ENCODE data around the gene EXOG. TPM values are rescaled to one million over a fixed set of nuclear protein-coding genes. Genes with fewer than 3 reads are reported as not detected.

The EXOG gene
- total RNA-seq, 1 experiment from 2014 or later: 12.5 TPM

DNA sequence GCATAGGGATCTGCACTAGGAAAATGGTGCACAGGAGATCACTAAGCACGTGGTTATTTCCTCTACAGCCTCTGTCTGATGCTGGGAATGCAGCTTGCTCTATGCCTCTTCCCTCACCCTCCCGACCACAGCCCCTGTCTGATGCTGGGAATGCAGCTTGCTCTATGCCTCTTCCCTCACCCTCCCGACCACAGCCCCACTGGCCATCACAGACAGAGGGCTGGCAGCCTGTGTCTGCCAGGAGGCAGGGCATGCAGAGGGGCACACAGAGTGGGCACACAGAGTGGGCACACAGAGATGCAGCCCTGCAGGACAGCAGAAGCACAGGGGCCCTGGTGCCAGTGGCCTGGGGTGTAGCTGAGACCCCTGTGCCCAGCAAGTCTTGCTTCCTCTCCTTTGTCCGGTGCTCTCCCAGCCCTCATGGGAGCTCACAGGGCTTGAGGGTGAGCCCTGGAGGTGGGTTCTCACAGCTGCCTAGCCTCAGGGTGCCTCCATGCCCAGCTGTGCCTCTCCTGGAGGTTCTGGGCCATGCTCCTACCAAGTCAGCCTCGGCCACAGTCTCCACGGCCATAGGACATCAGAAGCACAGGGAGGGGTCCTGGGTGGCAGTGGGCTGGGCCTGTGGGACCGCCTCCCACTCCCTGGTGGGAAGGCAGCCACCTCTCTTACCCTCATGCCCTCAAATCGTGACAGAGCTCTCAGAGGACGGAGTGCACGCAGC, 65.8 kb downstream of the EXOG start:
- no peaks in the 10 kb centered on the region; the same call in 1 of the 2 replicates for H3K27me3 ChIP-seq (ENCODE audit: control insufficient read depth, insufficient read depth, low read length)
- intact Hi-C loops (cut with micrococcal nuclease; ENCODE audit: unreplicated experiment) (no loop called here), in situ Hi-C loops (cut with HindIII; ENCODE audit: low pct_unique_long_range_greater_than_20kb, low sequenced_read_pairs) (no loop called here)
- no TSS peak for BruUV-seq (replicated peaks)
- H3K36me3 ChIP-seq (ENCODE audit: control insufficient read depth, insufficient read depth, low read length): no peaks in the 10 kb centered on the region
- ChIA-PET POLR2A (no interaction called here), CTCF (no interaction called here)
- DNase-seq (ENCODE audit: low read depth, low spot score) (no peak), ATAC-seq (no peak)
- H3K9me3 ChIP-seq (ENCODE audit: control insufficient read depth, insufficient read depth, low read depth, low read length): no peaks in the 10 kb centered on the region
- no peak overlapping the region for H3K4me3 ChIP-seq (ENCODE audit: low read depth in 2 of 2, low read length in 2 of 2)
- H3K27ac ChIP-seq (ENCODE audit: low read length): no peak overlapping the region
- H3K4me1 ChIP-seq (ENCODE audit: control insufficient read depth, insufficient read depth, low read length): no peaks in the 10 kb centered on the region
- TF ChIP-seq, protein P1, sequence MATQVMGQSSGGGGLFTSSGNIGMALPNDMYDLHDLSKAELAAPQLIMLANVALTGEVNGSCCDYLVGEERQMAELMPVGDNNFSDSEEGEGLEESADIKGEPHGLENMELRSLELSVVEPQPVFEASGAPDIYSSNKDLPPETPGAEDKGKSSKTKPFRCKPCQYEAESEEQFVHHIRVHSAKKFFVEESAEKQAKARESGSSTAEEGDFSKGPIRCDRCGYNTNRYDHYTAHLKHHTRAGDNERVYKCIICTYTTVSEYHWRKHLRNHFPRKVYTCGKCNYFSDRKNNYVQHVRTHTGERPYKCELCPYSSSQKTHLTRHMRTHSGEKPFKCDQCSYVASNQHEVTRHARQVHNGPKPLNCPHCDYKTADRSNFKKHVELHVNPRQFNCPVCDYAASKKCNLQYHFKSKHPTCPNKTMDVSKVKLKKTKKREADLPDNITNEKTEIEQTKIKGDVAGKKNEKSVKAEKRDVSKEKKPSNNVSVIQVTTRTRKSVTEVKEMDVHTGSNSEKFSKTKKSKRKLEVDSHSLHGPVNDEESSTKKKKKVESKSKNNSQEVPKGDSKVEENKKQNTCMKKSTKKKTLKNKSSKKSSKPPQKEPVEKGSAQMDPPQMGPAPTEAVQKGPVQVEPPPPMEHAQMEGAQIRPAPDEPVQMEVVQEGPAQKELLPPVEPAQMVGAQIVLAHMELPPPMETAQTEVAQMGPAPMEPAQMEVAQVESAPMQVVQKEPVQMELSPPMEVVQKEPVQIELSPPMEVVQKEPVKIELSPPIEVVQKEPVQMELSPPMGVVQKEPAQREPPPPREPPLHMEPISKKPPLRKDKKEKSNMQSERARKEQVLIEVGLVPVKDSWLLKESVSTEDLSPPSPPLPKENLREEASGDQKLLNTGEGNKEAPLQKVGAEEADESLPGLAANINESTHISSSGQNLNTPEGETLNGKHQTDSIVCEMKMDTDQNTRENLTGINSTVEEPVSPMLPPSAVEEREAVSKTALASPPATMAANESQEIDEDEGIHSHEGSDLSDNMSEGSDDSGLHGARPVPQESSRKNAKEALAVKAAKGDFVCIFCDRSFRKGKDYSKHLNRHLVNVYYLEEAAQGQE (IDR thresholded peaks at IDR 0.05; ENCODE audit: insufficient read depth in 1 of 2, low read depth in 2 of 2, low read length in 1 of 2): no peak

DNA sequence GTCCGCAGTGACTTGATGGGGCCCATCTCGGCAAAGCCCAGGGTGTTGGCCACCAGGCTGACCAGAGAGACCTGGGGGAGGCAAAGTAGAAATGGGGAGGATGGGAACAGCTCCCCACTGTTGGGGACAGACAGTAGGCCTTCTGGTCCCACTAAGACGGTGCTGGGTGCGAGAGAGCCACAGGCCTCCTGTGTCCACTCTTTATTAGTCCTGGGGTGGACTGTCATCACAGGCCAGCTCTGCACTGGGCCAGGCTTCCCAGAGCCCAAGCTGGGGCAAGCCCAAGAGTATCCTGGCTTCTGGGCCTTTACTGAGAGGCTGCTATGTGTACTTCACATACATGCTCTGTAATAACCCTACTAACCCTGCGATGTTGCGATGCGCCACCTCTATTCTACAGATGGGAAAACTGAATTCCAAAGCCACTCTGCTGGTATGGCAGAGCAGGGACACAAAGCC, 66.4 kb downstream of the EXOG start:
- ATAC-seq (no peak), DNase-seq (ENCODE audit: low read depth, low spot score) (no peak)
- ChIA-PET POLR2A (no interaction called here), CTCF (no interaction called here)
- Histone ChIP-seq H3K4me1 (ENCODE audit: control insufficient read depth, insufficient read depth, low read length) (no peaks in the 10 kb centered on the region), H3K27ac (ENCODE audit: low read length) (no peak overlapping the region), H3K9me3 (ENCODE audit: control insufficient read depth, insufficient read depth, low read depth, low read length) (no peaks in the 10 kb centered on the region), H3K36me3 (ENCODE audit: control insufficient read depth, insufficient read depth, low read length) (no peaks in the 10 kb centered on the region), H3K27me3 (ENCODE audit: control insufficient read depth, insufficient read depth, low read length) (no peaks in the 10 kb centered on the region; the same call in 1 of the 2 replicates), H3K4me3 (ENCODE audit: low read depth in 2 of 2, low read length in 2 of 2) (no peak overlapping the region)
- in situ Hi-C loops (cut with HindIII; ENCODE audit: low pct_unique_long_range_greater_than_20kb, low sequenced_read_pairs) (no loop called here), intact Hi-C loops (cut with micrococcal nuclease; ENCODE audit: unreplicated experiment) (no loop called here)
- BruUV-seq (replicated peaks): no TSS peak
- TF ChIP-seq, protein P1 (IDR thresholded peaks at IDR 0.05; ENCODE audit: insufficient read depth in 1 of 2, low read depth in 2 of 2, low read length in 1 of 2): no peak
- TF ChIP-seq, protein P2, sequence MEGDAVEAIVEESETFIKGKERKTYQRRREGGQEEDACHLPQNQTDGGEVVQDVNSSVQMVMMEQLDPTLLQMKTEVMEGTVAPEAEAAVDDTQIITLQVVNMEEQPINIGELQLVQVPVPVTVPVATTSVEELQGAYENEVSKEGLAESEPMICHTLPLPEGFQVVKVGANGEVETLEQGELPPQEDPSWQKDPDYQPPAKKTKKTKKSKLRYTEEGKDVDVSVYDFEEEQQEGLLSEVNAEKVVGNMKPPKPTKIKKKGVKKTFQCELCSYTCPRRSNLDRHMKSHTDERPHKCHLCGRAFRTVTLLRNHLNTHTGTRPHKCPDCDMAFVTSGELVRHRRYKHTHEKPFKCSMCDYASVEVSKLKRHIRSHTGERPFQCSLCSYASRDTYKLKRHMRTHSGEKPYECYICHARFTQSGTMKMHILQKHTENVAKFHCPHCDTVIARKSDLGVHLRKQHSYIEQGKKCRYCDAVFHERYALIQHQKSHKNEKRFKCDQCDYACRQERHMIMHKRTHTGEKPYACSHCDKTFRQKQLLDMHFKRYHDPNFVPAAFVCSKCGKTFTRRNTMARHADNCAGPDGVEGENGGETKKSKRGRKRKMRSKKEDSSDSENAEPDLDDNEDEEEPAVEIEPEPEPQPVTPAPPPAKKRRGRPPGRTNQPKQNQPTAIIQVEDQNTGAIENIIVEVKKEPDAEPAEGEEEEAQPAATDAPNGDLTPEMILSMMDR (IDR thresholded peaks at IDR 0.05): no peak
- TF ChIP-seq TCF7L2 (IDR thresholded peaks at IDR 0.05; ENCODE audit: low read depth, low read length): no peak
- no peak for TF ChIP-seq POLR2AphosphoS5 (IDR thresholded peaks at IDR 0.05; ENCODE audit: low read depth, low read length)
